Upper lobe of right lung (tissue), 1 donor: ENCODE data around the gene BCAS3. TPM values are rescaled to one million over a fixed set of nuclear protein-coding genes. Genes with fewer than 3 reads are reported as not detected.

Experiments
- ATAC-seq: fragments of 200-7000 bp; cut with Tn5 transposase; one replicate; pipeline ENCODE4 v1.9.1; 2020; ENCODE audit warnings: mild to moderate bottlenecking, moderate library complexity
- DNase-seq: peaks from one replicate; pipeline ENCODE4 v3.0.0-alpha.2; 2020
- H3K27ac ChIP-seq: fragments of 200-600 bp; one replicate; pipeline ENCODE4 v1.8.0; 2022
- H3K27me3 ChIP-seq: fragments of 200-600 bp; one replicate; pipeline ENCODE4 v1.8.0; 2022; ENCODE audit warnings: mild to moderate bottlenecking
- H3K36me3 ChIP-seq: fragments of 200-600 bp; one replicate; pipeline ENCODE4 v1.8.0; 2022
- H3K4me1 ChIP-seq: fragments of 200-600 bp; one replicate; pipeline ENCODE4 v1.8.0; 2022
- H3K4me3 ChIP-seq: fragments of 200-600 bp; one replicate; pipeline ENCODE4 v1.8.0; 2022; ENCODE audit warnings: mild to moderate bottlenecking
- H3K9me3 ChIP-seq: fragments of 200-600 bp; one replicate; pipeline ENCODE4 v1.8.0; 2022
- intact Hi-C: fragments of 100-400 bp; cut with DNase I; formaldehyde crosslinking; loops from one replicate; pipeline ENCODE4 v1.11.0; 2022
- total RNA-seq: library from RNA; stranded (reverse); fragmentation: NEBNext Ultra II Directional; extraction: Animal tissue kit (Norgen Biotek cat#: 25700); gene quantifications from one replicate; pipeline ENCODE4 v1.2.1, GENCODE V29; 2021
- TF ChIP-seq, protein P1 (sequence below): fragments of 200-600 bp; IDR thresholded peaks from one replicate; pipeline ENCODE4 v1.8.0; 2022; ENCODE audit warnings: antibody characterized with exemption
- donor health status: DM: no; HTN: yes; CAD: no; lungs with severe emphysema.

The BCAS3 gene
- total RNA-seq, 1 donor from 2014 or later: 23.5 TPM

DNA sequence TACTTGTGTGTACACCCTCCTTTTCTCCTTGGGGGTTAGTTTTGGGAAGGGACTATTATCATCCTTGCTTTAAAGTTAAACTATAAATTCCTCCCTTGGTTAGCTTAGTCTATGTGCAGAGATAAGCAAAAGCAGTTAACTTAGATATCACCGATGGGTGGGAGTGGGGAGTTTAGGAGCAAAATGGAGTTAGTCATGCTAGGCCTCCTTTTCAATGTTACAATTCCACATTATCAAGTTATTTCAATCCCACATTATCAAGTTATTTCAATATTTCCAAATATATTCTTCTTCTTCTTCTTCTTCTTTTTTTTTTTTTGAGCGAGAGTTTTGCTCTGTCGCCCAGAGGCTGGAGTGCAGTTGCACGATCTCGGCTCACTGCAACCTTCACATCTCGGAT lies 1.7 kb upstream of the BCAS3 start:
- Histone ChIP-seq H3K4me1 (peaks cover 4% of the 10 kb centered on the region), H3K4me3 (no peak overlapping the region), H3K9me3 (no peaks in the 10 kb centered on the region), H3K27ac (no peak overlapping the region), H3K36me3 (no peaks in the 10 kb centered on the region), H3K27me3 (no peaks in the 10 kb centered on the region)
- TF ChIP-seq, protein P1, sequence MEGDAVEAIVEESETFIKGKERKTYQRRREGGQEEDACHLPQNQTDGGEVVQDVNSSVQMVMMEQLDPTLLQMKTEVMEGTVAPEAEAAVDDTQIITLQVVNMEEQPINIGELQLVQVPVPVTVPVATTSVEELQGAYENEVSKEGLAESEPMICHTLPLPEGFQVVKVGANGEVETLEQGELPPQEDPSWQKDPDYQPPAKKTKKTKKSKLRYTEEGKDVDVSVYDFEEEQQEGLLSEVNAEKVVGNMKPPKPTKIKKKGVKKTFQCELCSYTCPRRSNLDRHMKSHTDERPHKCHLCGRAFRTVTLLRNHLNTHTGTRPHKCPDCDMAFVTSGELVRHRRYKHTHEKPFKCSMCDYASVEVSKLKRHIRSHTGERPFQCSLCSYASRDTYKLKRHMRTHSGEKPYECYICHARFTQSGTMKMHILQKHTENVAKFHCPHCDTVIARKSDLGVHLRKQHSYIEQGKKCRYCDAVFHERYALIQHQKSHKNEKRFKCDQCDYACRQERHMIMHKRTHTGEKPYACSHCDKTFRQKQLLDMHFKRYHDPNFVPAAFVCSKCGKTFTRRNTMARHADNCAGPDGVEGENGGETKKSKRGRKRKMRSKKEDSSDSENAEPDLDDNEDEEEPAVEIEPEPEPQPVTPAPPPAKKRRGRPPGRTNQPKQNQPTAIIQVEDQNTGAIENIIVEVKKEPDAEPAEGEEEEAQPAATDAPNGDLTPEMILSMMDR: no peak
- ATAC-seq (no peak), DNase-seq (no peak)
- intact Hi-C loops: no loop called here

- no peak for DNase-seq
- no peak for ATAC-seq
- intact Hi-C loops: no loop called here
These were observed 818 bp upstream of the BCAS3 start for GRCh38 chr17:60676758-60677307.

DNA sequence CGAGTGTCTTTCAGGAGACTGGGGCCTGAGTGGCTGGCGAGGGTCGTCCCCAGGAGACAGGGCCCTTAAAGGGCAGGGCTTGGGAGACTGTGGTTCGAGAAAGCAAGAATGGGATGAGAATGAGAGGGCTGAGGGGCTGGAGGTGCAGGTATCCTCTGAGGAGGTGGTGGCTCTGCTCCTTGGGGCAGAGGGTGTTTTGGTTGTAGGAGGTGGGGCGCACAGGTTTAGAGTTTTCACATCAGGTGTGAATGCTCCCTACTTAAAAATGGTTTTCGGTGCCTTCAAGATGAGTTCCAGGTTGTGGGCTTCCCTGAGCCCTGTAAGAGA lies 430 bp downstream of the BCAS3 start:
- H3K4me1 ChIP-seq: peaks cover 4% of the 10 kb centered on the region
- no peak for DNase-seq
- peak overlapping the region; percentile 82 for H3K4me3 ChIP-seq
- no peak for ATAC-seq
- intact Hi-C loops: no loop called here
- TF ChIP-seq, protein P1: no peak
- no peaks in the 10 kb centered on the region for H3K27me3 ChIP-seq
- peak overlapping the region; percentile 75 for H3K27ac ChIP-seq
- H3K9me3 ChIP-seq: no peaks in the 10 kb centered on the region
- H3K36me3 ChIP-seq: no peaks in the 10 kb centered on the region

More at GRCh38 chr17:60676758-60677307, 818 bp upstream of the BCAS3 start:
- Histone ChIP-seq H3K4me3 (peak overlapping the region; percentile 82), H3K27me3 (no peaks in the 10 kb centered on the region), H3K27ac (peak overlapping the region; percentile 75), H3K4me1 (peaks cover 4% of the 10 kb centered on the region), H3K9me3 (no peaks in the 10 kb centered on the region), H3K36me3 (no peaks in the 10 kb centered on the region)
- TF ChIP-seq, protein P1: no peak

DNA sequence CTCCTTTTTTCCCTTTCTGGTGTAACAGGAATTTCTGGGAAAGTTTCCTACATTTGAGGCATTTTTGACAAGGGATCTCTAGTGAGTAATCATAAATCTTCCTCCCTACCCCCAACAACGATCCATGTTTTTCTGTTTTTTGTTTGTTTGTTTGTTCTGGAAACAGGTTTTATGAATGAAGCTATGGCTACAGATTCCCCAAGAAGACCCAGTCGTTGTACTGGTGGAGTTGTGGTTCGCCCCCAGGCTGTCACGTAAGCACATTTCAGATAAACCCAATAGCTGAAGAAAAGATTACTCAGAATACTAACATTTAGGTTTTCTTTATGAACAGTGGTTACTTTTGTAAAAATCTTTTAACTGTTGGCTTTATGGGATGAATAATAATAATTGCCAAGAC lies 1.6 kb downstream of the BCAS3 start:
- H3K4me3 ChIP-seq: no peak overlapping the region
- intact Hi-C loops: no loop called here
- peaks cover 4% of the 10 kb centered on the region for H3K4me1 ChIP-seq
- peaks cover 9% of the 10 kb centered on the region for H3K36me3 ChIP-seq
- no peaks in the 10 kb centered on the region for H3K9me3 ChIP-seq
- H3K27me3 ChIP-seq: no peaks in the 10 kb centered on the region
- DNase-seq (no peak), ATAC-seq (no peak)
- TF ChIP-seq, protein P1: no peak
- no peak overlapping the region for H3K27ac ChIP-seq

DNA sequence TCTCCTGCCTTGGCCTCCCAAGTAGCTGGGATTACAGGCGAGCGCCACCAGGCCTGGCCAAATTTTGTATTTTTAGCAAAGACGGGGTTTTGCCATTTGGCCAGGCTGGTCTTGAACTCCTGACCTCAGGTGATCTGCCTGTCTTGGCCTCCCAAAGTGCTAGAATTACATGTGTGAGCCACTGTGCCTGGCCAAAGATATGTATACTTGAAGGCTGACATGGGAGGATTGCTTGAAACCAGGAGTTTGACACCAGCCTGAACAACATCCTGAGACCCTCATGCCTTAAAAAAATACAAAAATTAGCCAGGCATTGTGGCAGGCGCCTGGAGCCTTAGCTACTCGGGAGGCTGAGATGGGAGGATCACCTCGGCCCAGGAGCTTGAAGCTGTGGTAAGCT lies 3.1 kb downstream of the BCAS3 start:
- H3K4me3 ChIP-seq: no peak overlapping the region
- peaks cover 4% of the 10 kb centered on the region for H3K4me1 ChIP-seq
- intact Hi-C loops: no loop called here
- TF ChIP-seq, protein P1: no peak
- H3K36me3 ChIP-seq: peaks cover 15% of the 10 kb centered on the region
- H3K9me3 ChIP-seq: no peaks in the 10 kb centered on the region
- DNase-seq: no peak
- H3K27ac ChIP-seq: no peak overlapping the region
- H3K27me3 ChIP-seq: no peaks in the 10 kb centered on the region
- no peak for ATAC-seq

DNA sequence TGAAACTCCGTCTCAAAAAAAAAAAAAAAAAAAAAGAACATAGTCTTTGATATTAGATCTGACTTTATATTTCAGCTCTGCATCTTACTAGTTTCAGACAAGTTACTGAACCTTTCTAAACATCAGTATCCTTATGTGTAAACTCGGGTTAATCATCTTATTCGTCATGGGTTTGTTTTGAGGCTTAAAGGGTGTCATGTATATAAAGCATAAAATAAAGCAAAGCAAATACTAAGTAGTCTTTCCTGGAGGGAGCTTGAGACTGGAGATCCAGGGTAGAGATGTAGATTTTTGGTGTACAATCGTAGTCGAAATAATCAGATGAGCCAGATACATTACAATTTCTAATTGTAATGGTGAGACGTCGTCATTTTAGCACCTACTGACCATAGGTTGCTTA lies 7.8 kb downstream of the BCAS3 start:
- H3K9me3 ChIP-seq: no peaks in the 10 kb centered on the region
- DNase-seq (no peak), ATAC-seq (no peak)
- TF ChIP-seq, protein P1: no peak
- H3K36me3 ChIP-seq: peaks cover 46% of the 10 kb centered on the region
- no peak overlapping the region for H3K27ac ChIP-seq
- H3K4me3 ChIP-seq: no peak overlapping the region
- no peaks in the 10 kb centered on the region for H3K27me3 ChIP-seq
- intact Hi-C loops: no loop called here
- H3K4me1 ChIP-seq: no peaks in the 10 kb centered on the region
